Erythroblast (primary cell): ENCODE measurements around the gene GAS6.

Experiments
- GATA1 ChIP-seq: IDR thresholded peaks from 2 replicates; pipeline ENCODE4 v1.6.1; 2011; ENCODE audit warnings: low read depth, mild to moderate bottlenecking, control low read depth, low read length, moderate library complexity
- POLR2A ChIP-seq: IDR thresholded peaks from 2 replicates; pipeline ENCODE4 v1.6.1; 2011; ENCODE audit warnings: mild to moderate bottlenecking, low read length

DNA sequence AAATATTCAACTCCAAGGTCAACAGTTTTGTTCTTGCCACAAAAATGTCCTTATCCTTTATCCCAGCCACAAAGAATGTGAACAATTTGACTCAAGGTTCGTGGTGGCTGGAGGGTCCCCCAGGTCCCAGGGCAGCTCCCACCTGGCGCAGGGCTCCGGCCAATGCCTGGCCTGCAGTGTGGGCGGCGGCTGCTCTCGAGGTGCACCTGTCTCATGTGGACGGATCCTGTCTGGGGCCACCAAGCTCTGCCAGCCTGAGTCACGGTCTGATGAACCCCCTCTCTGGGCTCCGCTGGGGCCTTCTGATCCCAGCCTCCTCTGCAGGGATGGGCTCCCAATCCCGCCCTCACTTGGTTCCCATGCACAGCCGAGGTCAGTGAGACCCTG lies 49.4 kb downstream of the GAS6 start:
- TF ChIP-seq POLR2A (no peak), GATA1 (no peak)
